Measurements from ENCODE around the gene RTL10. TPM values are rescaled to one million over a fixed set of nuclear protein-coding genes. Genes with fewer than 3 reads are reported as not detected.

Gene RTL10
- total and polyA plus RNA-seq, 2 of the 4 experiments (the other 2 are of a cell fraction): 8.6 to 12.1 TPM

- no TSS peak for BruUV-seq (replicated peaks)
- ATAC-seq (ENCODE audit: low read depth): no peak
- H3K9ac ChIP-seq (ENCODE audit: low read depth, low read length): no peak overlapping the region
- TF ChIP-seq, protein P1, sequence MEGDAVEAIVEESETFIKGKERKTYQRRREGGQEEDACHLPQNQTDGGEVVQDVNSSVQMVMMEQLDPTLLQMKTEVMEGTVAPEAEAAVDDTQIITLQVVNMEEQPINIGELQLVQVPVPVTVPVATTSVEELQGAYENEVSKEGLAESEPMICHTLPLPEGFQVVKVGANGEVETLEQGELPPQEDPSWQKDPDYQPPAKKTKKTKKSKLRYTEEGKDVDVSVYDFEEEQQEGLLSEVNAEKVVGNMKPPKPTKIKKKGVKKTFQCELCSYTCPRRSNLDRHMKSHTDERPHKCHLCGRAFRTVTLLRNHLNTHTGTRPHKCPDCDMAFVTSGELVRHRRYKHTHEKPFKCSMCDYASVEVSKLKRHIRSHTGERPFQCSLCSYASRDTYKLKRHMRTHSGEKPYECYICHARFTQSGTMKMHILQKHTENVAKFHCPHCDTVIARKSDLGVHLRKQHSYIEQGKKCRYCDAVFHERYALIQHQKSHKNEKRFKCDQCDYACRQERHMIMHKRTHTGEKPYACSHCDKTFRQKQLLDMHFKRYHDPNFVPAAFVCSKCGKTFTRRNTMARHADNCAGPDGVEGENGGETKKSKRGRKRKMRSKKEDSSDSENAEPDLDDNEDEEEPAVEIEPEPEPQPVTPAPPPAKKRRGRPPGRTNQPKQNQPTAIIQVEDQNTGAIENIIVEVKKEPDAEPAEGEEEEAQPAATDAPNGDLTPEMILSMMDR (conservative IDR thresholded peaks at IDR 0.05; ENCODE audit: low read depth, low read length): no peak
- no peak for TF ChIP-seq MXI1 (IDR thresholded peaks at IDR 0.05; ENCODE audit: borderline replicate concordance, low read depth, low read length)
- TF ChIP-seq MAZ (IDR thresholded peaks at IDR 0.05; ENCODE audit: borderline replicate concordance, low read depth, low read length): no peak
- no peak for TF ChIP-seq ELK1 (IDR thresholded peaks at IDR 0.05; ENCODE audit: borderline replicate concordance, low read depth, low read length)
- no peak for TF ChIP-seq FOS (IDR thresholded peaks at IDR 0.05; ENCODE audit: low read depth, low read length)
- no peak for TF ChIP-seq NFE2L2 (IDR thresholded peaks at IDR 0.05; ENCODE audit: low read depth, low read length)
- TF ChIP-seq BHLHE40 (IDR thresholded peaks at IDR 0.05; ENCODE audit: low read depth, low read length): no peak
- TF ChIP-seq POLR2A (IDR thresholded peaks at IDR 0.05; ENCODE audit: low read depth, low read length): no peak
- TF ChIP-seq CHD1 (IDR thresholded peaks at IDR 0.05; ENCODE audit: low read depth, low read length): no peak
- dilution Hi-C loops (cut with HindIII; ENCODE audit: low sequenced_read_pairs, unreplicated experiment) (no loop called here), intact Hi-C loops (cut with micrococcal nuclease) (no loop called here), in situ Hi-C loops (cut with MboI; ENCODE audit: low sequenced_read_pairs) (no loop called here)
- H3K79me1 ChIP-seq (ENCODE audit: low read depth in 1 of 2, low read length in 2 of 2): peaks cover 0 to 12% of the 10 kb centered on the region in 2 experiments; a peak in 1 of 4 replicates
- H4K20me1 ChIP-seq (ENCODE audit: insufficient read depth, low read length): no peaks in the 10 kb centered on the region; the same call in 1 of the 2 replicates
- H2BK120ac ChIP-seq (ENCODE audit: low read depth, low read length): no peak overlapping the region
- H4K91ac ChIP-seq (ENCODE audit: insufficient read depth, low read depth, low read length): no peak overlapping the region; the same call in 1 of the 2 replicates
- no peak overlapping the region for H2BK20ac ChIP-seq (ENCODE audit: low read depth, low read length)
- 0 out of 2 replicates have a peak overlapping the region, but pooled peaks have one; percentile 30 for H2AK5ac ChIP-seq (ENCODE audit: low read depth, low read length)
- H2AK9ac ChIP-seq (replicated peaks; ENCODE audit: low read depth, low read length, poor library complexity): no peak overlapping the region
- H3K56ac ChIP-seq (ENCODE audit: extremely low read depth, insufficient read depth, low read length): no peak overlapping the region
- no peak overlapping the region for H4K5ac ChIP-seq (ENCODE audit: low read depth, low read length)
- no peak overlapping the region for H3K4ac ChIP-seq (ENCODE audit: low read depth, low read length)
- H2BK5ac ChIP-seq (ENCODE audit: low read depth, low read length, poor library complexity, severe bottlenecking): no peak overlapping the region
- DNase-seq: no peak
- H3K36me3 ChIP-seq (ENCODE audit: control insufficient read depth, insufficient read depth, low read length): peaks cover 20% of the 10 kb centered on the region
- peaks cover 14% of the 10 kb centered on the region for H3K4me1 ChIP-seq (ENCODE audit: control insufficient read depth, insufficient read depth, low read length)
- ChIA-PET POLR2A (ENCODE audit: unreplicated experiment) (no interaction called here), CTCF (no interaction called here)
- H3K4me2 ChIP-seq (ENCODE audit: low read depth, low read length): no peak overlapping the region
- H4K8ac ChIP-seq (ENCODE audit: low read depth in 2 of 2, low read length in 2 of 2): no peak overlapping the region
- H2AFZ ChIP-seq (replicated peaks; ENCODE audit: low read length, poor library complexity): no peak overlapping the region
- no peaks in the 10 kb centered on the region for H3K9me3 ChIP-seq (ENCODE audit: control insufficient read depth, insufficient read depth, low read length)
- no peak overlapping the region for H3K4me3 ChIP-seq (ENCODE audit: insufficient read depth, low read depth, low read length)
- no peak overlapping the region for H3K18ac ChIP-seq (ENCODE audit: low read depth, low read length)
- WGBS, 2 experiments (ENCODE audit: extremely low coverage in 2 of 2, insufficient read length in 1 of 2): 88% methylated on average over 8 of the region's 15 CpGs; no CpG with 5 or more reads in 1 of the 2 experiments
- no peaks in the 10 kb centered on the region for H3K27me3 ChIP-seq (ENCODE audit: control insufficient read depth, insufficient read depth, low read length)
- H3K23ac ChIP-seq (ENCODE audit: low read depth, low read length): no peak overlapping the region
- no peak overlapping the region for H3K14ac ChIP-seq (replicated peaks; ENCODE audit: low read depth, low read length)
- no peak overlapping the region for H2BK15ac ChIP-seq (ENCODE audit: low read depth, low read length)
- H3K9me1 ChIP-seq (ENCODE audit: insufficient read depth, low read length): peaks cover 7% of the 10 kb centered on the region; the same call in 1 of the 2 replicates
- no peak overlapping the region for H3K27ac ChIP-seq (ENCODE audit: insufficient read depth, low read length)
Observed at GRCh38 chr22:19896665-19897355, 42.1 kb upstream of the RTL10 start.
